ENCODE data around the gene KDM4B. TPM values are rescaled to one million over a fixed set of nuclear protein-coding genes. Genes with fewer than 3 reads are reported as not detected.
"Not testable (repeated sequence)": the region's sequence is repeated elsewhere in the genome, so short reads cannot be mapped to it uniquely, and the experiment has no call there.

KDM4B gene
- total and polyA plus RNA-seq, 9 of the 15 experiments (the other 6 are each of a cell fraction or from before 2014, with no cell fraction given), result 0.21 to 29.9 (median 7.3) TPM

DNA sequence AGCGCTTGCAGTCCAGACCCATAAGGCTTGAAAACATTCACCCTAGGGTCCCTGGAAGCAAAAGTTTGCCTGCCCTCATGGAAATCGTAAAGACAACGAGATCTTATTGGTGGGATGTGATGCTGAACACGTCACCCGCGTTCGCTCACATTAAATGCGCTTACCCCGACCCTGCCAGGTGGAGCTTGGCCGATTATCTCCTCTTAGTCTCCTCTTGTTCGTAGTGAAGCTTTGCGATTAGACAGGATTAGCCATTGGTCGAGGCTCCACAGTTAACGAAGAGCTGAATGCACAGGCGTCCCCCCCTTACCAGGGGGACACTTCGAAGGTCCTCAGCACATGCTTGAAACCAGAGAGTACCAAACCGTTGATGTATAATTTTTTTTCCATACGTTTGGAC, 16.0 kb upstream of the KDM4B start:
- TF ChIP-seq GABPB1 (CRISPR knock-in tag; IDR thresholded peaks at IDR 0.05) (no peak), MCM7 (IDR thresholded peaks at IDR 0.05) (no peak), SP2 (IDR thresholded peaks at IDR 0.05; ENCODE audit: extremely low read depth, low read depth, low read length, poor library complexity, severe bottlenecking) (no peak)
- no peak for ATAC-seq
- ChIA-PET CTCF (ENCODE audit: low intra/inter-chr PET ratio) (no interaction called here), POLR2A (no interaction called here)
- Histone ChIP-seq H3K4me1 (replicated peaks in 1 of 2; ENCODE audit: control insufficient read depth in 2 of 2, insufficient read depth in 2 of 2, low read length in 2 of 2) (peaks cover 0 to 5% of the 10 kb centered on the region in 2 experiments; a peak in 2 of 5 replicates), H2AFZ (ENCODE audit: low read depth, low read length) (no peak overlapping the region), H3K27ac (ENCODE audit: extremely low read depth, low read depth, low read length) (no peak overlapping the region; the same call in 2 of the 3 replicates), H3K79me2 (ENCODE audit: control insufficient read depth, insufficient read depth, low read length) (no peaks in the 10 kb centered on the region), H3K9ac (ENCODE audit: insufficient read depth in 1 of 2, low read depth in 2 of 2, low read length in 2 of 2) (no peak overlapping the region), H3K36me3 (ENCODE audit: control insufficient read depth, insufficient read depth, low read length) (peaks cover 84% of the 10 kb centered on the region; the same call in 2 of the 3 replicates), H3K27me3 (ENCODE audit: control insufficient read depth in 2 of 2, insufficient read depth in 2 of 2, low read length in 2 of 2) (no peaks in the 10 kb centered on the region), H3K9me1 (ENCODE audit: control insufficient read depth, insufficient read depth, low read length) (no peaks in the 10 kb centered on the region), H3K4me3 (no peak overlapping the region), H3K4me2 (ENCODE audit: insufficient read depth, low read length) (no peak overlapping the region), H4K20me1 (replicated peaks; ENCODE audit: control insufficient read depth, insufficient read depth, low read length) (no peaks in the 10 kb centered on the region), H3K9me3 (replicated peaks; ENCODE audit: control insufficient read depth, insufficient read depth, low read depth, low read length) (no peaks in the 10 kb centered on the region)
- no TSS peak for BruUV-seq (replicated peaks)
- FAIRE-seq, result no peak
- no peak for DNase-seq (ENCODE audit: extremely low read depth in 1 of 4, low spot score in 3 of 4)
- 92% methylated on average over 18 of the region's 18 CpGs for WGBS (ENCODE audit: insufficient coverage, low coverage, missing lambda C conversion rate)
- intact Hi-C loops (cut with micrococcal nuclease) (no loop called here), in situ Hi-C loops (cut with MboI) (no loop called here)

GRCh38 chr19:4954320-4955149, 14.4 kb upstream of the KDM4B start:
- not testable (repeated sequence) for ATAC-seq

More at GRCh38 chr19:4954320-4955149, 14.4 kb upstream of the KDM4B start:
- H3K4me2 ChIP-seq (ENCODE audit: insufficient read depth, low read length); POLR2A ChIA-PET; H3K27me3 ChIP-seq (ENCODE audit: control insufficient read depth in 2 of 2, insufficient read depth in 2 of 2, low read length in 2 of 2); H4K20me1 ChIP-seq (replicated peaks; ENCODE audit: control insufficient read depth, insufficient read depth, low read length); CTCF ChIA-PET (ENCODE audit: low intra/inter-chr PET ratio); H3K79me2 ChIP-seq (ENCODE audit: control insufficient read depth, insufficient read depth, low read length); in situ Hi-C loops (cut with MboI); intact Hi-C loops (cut with micrococcal nuclease); FAIRE-seq; H3K9ac ChIP-seq (ENCODE audit: insufficient read depth in 1 of 2, low read depth in 2 of 2, low read length in 2 of 2); H3K9me1 ChIP-seq (ENCODE audit: control insufficient read depth, insufficient read depth, low read length); BruUV-seq (replicated peaks); H3K27ac ChIP-seq (ENCODE audit: extremely low read depth, low read depth, low read length); DNase-seq (ENCODE audit: extremely low read depth in 1 of 4, low spot score in 3 of 4); H3K4me3 ChIP-seq; H2AFZ ChIP-seq (ENCODE audit: low read depth, low read length); H3K9me3 ChIP-seq (replicated peaks; ENCODE audit: control insufficient read depth, insufficient read depth, low read depth, low read length): not testable (repeated sequence)
- H3K36me3 ChIP-seq (ENCODE audit: control insufficient read depth, insufficient read depth, low read length), result peaks cover 84% of the 10 kb centered on the region; the same call in 2 of the 3 replicates
- H3K4me1 ChIP-seq (replicated peaks in 1 of 2; ENCODE audit: control insufficient read depth in 2 of 2, insufficient read depth in 2 of 2, low read length in 2 of 2), result peaks cover 0 to 12% of the 10 kb centered on the region in 2 experiments; a peak in 2 of 5 replicates
- 84% methylated on average over 12 of the region's 46 CpGs for WGBS (ENCODE audit: insufficient coverage, low coverage, missing lambda C conversion rate)
- 0 out of 2 replicates have a peak, but pooled peaks have one; percentile 18 for TF ChIP-seq POLR2G (IDR thresholded peaks at IDR 0.05; ENCODE audit: low read depth, low read length)
